Measurements from ENCODE around the gene C20orf96.
"Not testable (repeated sequence)": the region's sequence is repeated elsewhere in the genome, so short reads cannot be mapped to it uniquely, and the experiment has no call there.

C20orf96 gene

DNA sequence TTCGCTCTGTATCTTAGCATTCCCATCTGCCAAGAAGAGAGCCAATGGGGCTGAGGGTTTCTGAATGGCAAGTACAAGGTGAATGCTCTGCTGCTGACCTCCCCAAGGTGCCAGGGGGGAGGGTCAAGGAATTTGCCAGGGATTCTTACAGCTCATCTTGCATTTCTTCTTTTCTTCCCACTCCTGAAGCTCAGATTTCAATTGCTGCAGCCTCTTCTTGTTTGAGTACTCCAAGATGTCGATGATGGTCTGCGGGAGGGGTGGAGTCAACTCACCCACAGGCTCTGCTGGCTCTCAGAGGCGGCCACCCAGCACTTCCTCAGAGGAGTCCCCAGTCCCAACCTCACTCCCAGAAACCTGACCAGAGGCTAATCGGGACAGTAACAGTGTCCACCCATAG lies 12.4 kb downstream of the C20orf96 start:
- no peak for DNase-seq

GRCh38 chr20:277496-277781 lies 13.1 kb downstream of the C20orf96 start:
- DNase-seq, result no peak

GRCh38 chr20:276620-277495 lies 13.7 kb downstream of the C20orf96 start:
- no peak for DNase-seq

DNA sequence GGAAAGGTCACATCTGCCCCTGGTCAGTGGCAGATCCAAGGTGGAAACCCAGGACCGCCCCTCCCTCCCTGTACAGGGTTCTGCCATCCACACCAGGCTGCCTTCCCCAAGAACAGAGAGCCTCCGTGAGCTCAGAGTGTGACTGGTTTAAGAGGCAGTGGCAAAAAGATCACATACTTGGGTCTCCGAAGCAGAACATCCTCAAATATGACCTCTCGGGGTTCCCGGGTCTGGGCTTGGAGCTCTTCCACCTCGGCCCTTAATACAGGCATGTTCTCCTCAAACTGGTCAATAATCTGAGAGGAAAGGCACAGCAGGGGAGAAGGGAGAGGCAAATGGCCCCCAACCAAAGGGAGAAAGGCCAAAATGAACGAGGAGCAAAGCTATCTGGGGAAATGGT lies 14.8 kb downstream of the C20orf96 start:
- no peak for DNase-seq

- no peak for DNase-seq
These were observed 16.7 kb downstream of the C20orf96 start for GRCh38 chr20:273884-274283.

GRCh38 chr20:272718-273117 lies 17.8 kb downstream of the C20orf96 start:
- no peak for DNase-seq

- no peak for DNase-seq
These were observed 19.0 kb downstream of the C20orf96 start for GRCh38 chr20:271528-271927.

- no peak for DNase-seq
These were observed 19.5 kb downstream of the C20orf96 start for GRCh38 chr20:271069-271468.

- no peak for DNase-seq
These were observed 20.0 kb downstream of the C20orf96 start for GRCh38 chr20:270517-270916.

- peak; percentile 58 for DNase-seq
These were observed 23.7 kb downstream of the C20orf96 start for GRCh38 chr20:266596-267562.

- DNase-seq, result no peak
These were observed 26.8 kb downstream of the C20orf96 start for GRCh38 chr20:263701-264100.

DNA sequence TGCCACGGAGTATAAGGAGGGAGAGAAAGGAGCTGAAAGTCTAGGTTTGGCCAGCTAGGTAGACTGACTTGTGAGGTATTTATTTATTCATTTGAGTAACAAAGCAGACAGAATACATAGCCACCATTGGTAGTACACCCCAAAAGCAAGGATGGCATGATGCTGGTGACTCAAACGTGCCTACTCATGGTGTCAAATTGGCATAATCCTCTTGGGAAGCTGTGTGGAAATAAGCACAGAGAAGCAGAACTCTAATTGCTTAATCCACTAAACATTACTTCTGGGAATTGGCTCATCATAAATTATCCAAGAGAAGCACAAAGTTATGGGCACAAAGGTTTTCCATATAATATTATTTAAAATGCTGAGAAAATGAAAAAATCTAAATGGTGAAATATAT lies 30.6 kb downstream of the C20orf96 start:
- DNase-seq, result no peak

DNA sequence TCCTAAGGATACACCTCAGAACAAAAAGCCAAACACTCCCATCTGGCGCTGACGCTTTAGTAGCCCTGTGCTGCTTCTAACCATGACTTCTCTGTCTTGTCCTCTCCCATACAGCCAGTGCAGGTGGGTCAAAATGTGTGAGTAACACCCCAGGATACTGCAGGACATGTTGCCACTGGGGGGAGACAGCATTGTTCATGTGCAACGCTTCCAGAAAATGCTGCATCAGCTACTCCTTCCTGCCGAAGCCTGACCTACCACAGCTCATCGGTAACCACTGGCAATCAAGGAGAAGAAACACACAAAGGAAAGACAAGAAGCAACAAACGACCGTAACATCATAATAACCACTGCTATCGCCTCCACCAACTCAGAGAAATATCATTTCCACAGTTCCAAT lies 31.6 kb downstream of the C20orf96 start:
- DNase-seq, result no peak

- DNase-seq, result no peak
These were observed 32.2 kb downstream of the C20orf96 start for GRCh38 chr20:258269-258858.

DNA sequence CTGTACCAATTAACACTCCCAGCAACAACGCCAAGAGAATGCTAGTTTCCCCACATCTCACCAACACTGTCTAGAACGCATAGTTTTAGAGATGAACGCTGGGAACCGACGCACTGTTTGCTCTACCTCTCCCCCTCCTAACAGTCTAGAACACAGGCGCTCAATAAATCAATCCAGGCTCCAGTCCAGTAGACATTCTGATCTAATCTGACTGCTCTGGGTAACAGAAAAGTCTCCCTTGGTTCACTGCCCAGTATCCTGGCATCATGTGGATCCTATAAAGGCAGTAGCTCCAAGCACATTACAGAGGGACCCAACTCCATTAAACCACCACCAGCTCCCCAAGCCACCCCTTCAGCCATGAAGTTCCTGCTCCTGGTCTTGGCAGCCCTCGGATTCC lies 33.1 kb downstream of the C20orf96 start, which contains the start of gene DEFB132:
DEFB132 (plus strand) TSS at position 306 of the 400 bp plus-strand sequence; CDS start at position 361, 55 bp downstream.
- DNase-seq, result no peak

DNA sequence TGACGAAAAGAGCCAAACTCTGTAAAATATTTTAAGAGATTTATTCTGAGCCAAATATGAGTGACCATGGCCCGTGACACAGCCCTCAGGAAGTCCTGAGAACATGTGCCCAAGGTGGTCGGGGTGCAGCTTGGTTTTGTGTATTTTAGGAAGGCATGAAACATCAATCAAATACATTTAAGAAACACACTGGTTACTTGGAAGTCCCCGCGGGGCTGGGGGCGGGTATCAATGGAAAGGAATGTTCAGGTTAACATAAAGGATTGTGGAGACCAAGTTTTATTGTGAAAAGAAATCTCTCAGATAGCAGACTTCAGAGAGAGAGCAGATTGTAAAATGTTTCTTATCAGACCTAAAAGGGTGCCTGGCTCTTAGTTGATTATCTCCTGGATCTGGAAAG lies 37.1 kb downstream of the C20orf96 start:
- not testable (repeated sequence) for DNase-seq

DNA sequence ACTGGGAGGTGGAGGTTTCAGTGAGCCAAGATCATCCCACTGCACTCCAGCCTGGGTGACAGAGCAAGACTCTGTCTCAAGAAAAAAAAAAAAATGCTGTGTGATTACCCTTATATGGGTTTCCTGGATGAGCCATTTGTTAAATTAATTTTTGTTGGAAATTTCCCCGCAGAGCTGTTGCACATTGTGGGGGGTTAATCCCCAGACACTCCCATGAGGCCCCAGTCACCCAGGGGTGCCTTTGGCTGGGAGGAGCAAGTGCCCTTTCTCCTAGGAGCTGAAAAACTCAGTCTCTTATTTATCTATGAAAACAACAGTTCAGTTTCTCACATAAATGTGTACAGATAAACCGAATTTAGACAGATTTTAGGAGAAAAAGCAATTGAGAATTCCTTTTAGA lies 37.7 kb downstream of the C20orf96 start:
- no peak for DNase-seq

DNA sequence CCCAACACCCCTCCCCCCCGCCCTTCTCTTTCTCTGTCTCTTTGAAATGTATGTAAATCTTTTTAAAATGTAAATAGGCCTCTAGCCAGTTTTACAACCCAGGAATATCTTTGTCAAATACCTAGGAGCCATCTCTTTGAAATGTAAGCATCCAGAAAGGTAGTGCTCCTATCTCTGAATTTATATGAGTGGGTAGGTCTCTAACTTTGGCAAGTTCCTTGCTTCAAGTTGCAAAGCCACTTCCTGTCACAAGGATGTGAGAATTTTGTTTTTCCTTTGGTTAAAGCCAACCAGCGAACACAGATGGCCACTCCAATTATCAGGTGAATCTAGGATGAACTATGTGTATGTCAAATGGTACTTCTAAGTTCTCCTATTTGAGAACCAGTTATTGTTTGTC lies 39.2 kb downstream of the C20orf96 start:
- DNase-seq, result no peak

- no peak for DNase-seq
These were observed 47.6 kb downstream of the C20orf96 start for GRCh38 chr20:242905-243304.

GRCh38 chr20:237929-238328 lies 52.6 kb downstream of the C20orf96 start:
- no peak for DNase-seq

DNA sequence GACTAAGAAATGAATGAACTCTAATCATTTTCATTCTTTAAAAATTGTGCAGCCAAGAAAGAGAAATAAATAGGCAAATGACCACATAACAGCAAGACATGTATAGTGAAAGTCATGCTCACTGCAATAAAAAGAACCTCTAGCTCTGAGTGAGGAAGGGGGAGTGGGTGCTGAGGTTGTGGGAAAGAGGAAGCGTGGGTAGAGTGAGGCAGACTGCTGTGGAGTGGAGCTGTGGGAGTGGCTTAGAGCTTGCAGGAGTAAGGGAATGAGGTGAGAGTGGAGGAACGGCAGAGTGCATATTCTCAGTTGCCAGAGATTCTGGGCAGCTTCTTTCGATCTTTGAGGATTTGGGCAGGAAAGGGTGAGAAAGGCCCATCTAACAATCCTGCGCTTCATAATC lies 53.1 kb downstream of the C20orf96 start:
- no peak for DNase-seq

DNA sequence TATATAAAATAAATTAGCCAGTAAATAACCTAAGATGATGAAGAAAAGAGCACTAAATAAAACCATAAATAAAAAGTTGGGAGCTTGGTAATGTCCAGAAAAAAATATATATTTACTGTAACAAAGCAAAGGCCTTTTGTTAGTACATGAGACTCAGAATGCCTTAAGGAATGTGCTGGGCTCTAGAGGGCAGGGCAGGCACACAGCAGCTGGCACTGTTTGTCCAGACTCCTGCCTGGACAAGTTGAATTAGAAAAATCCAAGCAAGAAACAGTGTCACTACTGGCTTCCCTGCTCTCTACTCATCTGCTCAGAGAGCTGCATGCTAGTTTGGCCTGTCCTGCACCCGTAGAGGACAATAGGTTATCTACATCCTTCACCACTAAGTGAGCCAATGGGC lies 54.7 kb downstream of the C20orf96 start:
- no peak for DNase-seq

GRCh38 chr20:227439-228105 lies 63.0 kb downstream of the C20orf96 start:
- no peak for DNase-seq

Data from NCI-H524 treated with DMSO at 0.1 percent for 48 hours (cell line).